Right lobe of liver (tissue), 4 donors: ENCODE measurements around the gene AXIN1.
"Not testable (repeated sequence)": the region's sequence is repeated elsewhere in the genome, so short reads cannot be mapped to it uniquely, and the experiment has no call there.

Source experiments
- CTCF ChIP-seq, 4 donors: fragments of 200-600 bp in 3 of 4; fragments of 450-650 bp in 1 of 4; IDR thresholded peaks; one replicate each; pipeline versions ENCODE4 v1.5.1 to v1.8.0; 2016 to 2022; ENCODE audit warnings: antibody characterized with exemption in 4 of 4, mild to moderate bottlenecking in 2 of 4
- POLR2A ChIP-seq: fragments of 450-650 bp; IDR thresholded peaks from one replicate; pipeline ENCODE4 v1.6.1; 2017; ENCODE audit warnings: antibody characterized with exemption, mild to moderate bottlenecking
- donor health status: DM: no; HTN: no; CAD: no.
- donor health status: DM: no; HTN: no; CAD: no.
- donor health status: DM: no; HTN: yes; CAD: no.

GRCh38 chr16:387761-388666, 35.5 kb upstream of the AXIN1 start:
- TF ChIP-seq CTCF (IDR thresholded peaks at IDR 0.05); POLR2A: not testable (repeated sequence)
